HCT116 (cell line): ENCODE measurements around the gene ITSN1.

Experiments
- CEBPB ChIP-seq: IDR thresholded peaks from 2 replicates; pipeline ENCODE4 v1.6.1; 2012; ENCODE audit warnings: low read depth
- CTCF ChIP-seq, 3 experiments: fragments of 200-600 bp in 1 of 3; sonication (generic) in 1 of 3; IDR thresholded peaks in 2 of 3; conservative IDR thresholded peaks in 1 of 3; 2 replicates each; pipeline ENCODE4 v1.5.1; 2012 to 2017; ENCODE audit warnings: low read depth in 2 of 3, low read length in 2 of 3, antibody characterized with exemption in 1 of 3, borderline replicate concordance in 1 of 3, control low read depth in 1 of 3, mild to moderate bottlenecking in 1 of 3, mixed read lengths in 1 of 3, mixed run types in 1 of 3, moderate library complexity in 1 of 3; ENCODE audit not compliant: insufficient read depth in 1 of 3
- EZH2 ChIP-seq: fragments of 200-600 bp; sonication (generic); IDR thresholded peaks from 2 replicates; pipeline ENCODE4 v1.6.1; 2017; ENCODE audit warnings: antibody characterized with exemption, mixed run types
- EZH2phosphoT487 ChIP-seq: fragments of 200-600 bp; IDR thresholded peaks from 2 replicates; pipeline ENCODE4 v1.6.1; 2018; ENCODE audit warnings: antibody characterized with exemption, borderline replicate concordance
- JUND ChIP-seq: IDR thresholded peaks from 2 replicates; pipeline ENCODE4 v1.6.1; 2012
- MAX ChIP-seq: IDR thresholded peaks from 2 replicates; pipeline ENCODE4 v1.6.1; 2012
- POLR2A ChIP-seq: IDR thresholded peaks from 2 replicates; pipeline ENCODE4 v1.7.0; 2011; ENCODE audit warnings: borderline replicate concordance; ENCODE audit not compliant: insufficient read depth, insufficient read length; ENCODE audit errors: extremely low read depth
- POLR2AphosphoS5 ChIP-seq: IDR thresholded peaks from 2 replicates; pipeline ENCODE4 v1.6.1; 2011; ENCODE audit warnings: mild to moderate bottlenecking, low read depth, low read length, moderate library complexity
- SRF ChIP-seq: IDR thresholded peaks from 2 replicates; pipeline ENCODE4 v1.6.1; 2012; ENCODE audit warnings: low read depth
- YY1 ChIP-seq: IDR thresholded peaks from 2 replicates; pipeline ENCODE4 v1.6.1; 2011; ENCODE audit warnings: low read length, low read depth, moderate library complexity, mild to moderate bottlenecking; ENCODE audit not compliant: insufficient replicate concordance; ENCODE audit errors: extremely low read depth

GRCh38 chr21:33688353-33688752 lies 46.1 kb downstream of the ITSN1 start:
- TF ChIP-seq CEBPB (no peak), CTCF (IDR thresholded peaks at IDR 0.05 in 2 of 3, conservative IDR thresholded peaks at IDR 0.05 in 1 of 3; ENCODE audit: borderline replicate concordance in 1 of 3, insufficient read depth in 1 of 3, low read depth in 2 of 3, low read length in 2 of 3) (no peak), JUND (no peak), MAX (no peak), POLR2A (no peak), EZH2 (no peak), POLR2AphosphoS5 (no peak), SRF (no peak), EZH2phosphoT487 (no peak), YY1 (no peak)
